Left lobe of liver (tissue), 2 donors: ENCODE data around the gene BTBD19. TPM values are rescaled to one million over a fixed set of nuclear protein-coding genes. Genes with fewer than 3 reads are reported as not detected.
A peak's percentile ranks its signal among the peaks of the same experiment; 100 is the strongest.
"Not testable (repeated sequence)": the region's sequence is repeated elsewhere in the genome, so short reads cannot be mapped to it uniquely, and the experiment has no call there.

ENCODE experiments used
- ATAC-seq: fragments of 200-7000 bp; cut with Tn5 transposase; one replicate; pipeline ENCODE4 v1.9.1; 2020; ENCODE audit warnings: mild to moderate bottlenecking, moderate library complexity
- DNase-seq: peaks from one replicate; pipeline ENCODE4 v3.0.0-alpha.2; 2020; ENCODE audit warnings: low spot score
- total RNA-seq: library from RNA; stranded (reverse); gene quantifications from one replicate; pipeline ENCODE4 v1.2.1, GENCODE V29; 2021
- donor health status: DM: no; HTN: no; CAD: no; lungs with moderate emphysema.
- donor health status: DM: no; HTN: yes; CAD: no.

BTBD19 gene
- total RNA-seq, 1 donor from 2014 or later: 7.8 TPM

DNA sequence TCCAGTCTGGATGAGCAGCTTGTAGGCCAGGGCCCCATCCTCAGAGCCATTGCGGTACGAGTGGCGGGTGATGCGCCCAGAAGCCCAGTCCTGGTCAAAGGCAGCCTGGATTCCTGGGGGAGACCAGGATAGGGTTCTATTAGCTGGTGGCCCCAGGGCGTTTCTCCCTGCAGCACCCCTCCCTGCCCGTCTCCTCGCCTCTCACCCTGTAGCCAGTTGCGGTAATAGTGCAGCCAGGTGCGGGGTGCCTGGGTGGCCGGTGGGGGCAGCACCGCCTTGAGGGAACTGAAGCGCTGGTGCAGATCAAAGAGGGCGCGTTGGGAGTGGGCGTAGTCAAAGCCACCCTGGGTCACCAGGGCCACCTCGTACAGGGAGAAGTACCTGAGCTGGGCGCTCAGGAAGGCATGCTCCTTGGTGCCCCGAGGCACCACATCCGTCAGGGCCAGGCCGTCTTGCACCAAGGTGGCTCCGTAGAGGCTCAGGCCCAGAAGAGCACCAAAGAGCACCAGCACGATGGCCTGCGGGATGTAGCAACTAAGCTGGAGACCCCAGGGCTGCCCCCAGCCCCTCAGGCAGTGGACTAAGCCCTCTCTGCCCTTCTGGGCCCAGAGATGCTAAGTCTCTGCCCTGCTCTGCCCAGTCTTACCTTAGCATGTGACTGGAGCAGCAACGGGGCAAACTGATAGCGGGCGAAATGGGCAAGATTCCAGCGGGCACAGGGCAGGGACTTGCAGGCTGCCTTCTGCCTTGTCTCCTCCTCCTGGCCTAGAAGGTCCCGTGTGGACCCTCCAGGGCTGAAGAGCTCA lies 19.1 kb downstream of the BTBD19 start:
- no peak for ATAC-seq
- no peak for DNase-seq

DNA sequence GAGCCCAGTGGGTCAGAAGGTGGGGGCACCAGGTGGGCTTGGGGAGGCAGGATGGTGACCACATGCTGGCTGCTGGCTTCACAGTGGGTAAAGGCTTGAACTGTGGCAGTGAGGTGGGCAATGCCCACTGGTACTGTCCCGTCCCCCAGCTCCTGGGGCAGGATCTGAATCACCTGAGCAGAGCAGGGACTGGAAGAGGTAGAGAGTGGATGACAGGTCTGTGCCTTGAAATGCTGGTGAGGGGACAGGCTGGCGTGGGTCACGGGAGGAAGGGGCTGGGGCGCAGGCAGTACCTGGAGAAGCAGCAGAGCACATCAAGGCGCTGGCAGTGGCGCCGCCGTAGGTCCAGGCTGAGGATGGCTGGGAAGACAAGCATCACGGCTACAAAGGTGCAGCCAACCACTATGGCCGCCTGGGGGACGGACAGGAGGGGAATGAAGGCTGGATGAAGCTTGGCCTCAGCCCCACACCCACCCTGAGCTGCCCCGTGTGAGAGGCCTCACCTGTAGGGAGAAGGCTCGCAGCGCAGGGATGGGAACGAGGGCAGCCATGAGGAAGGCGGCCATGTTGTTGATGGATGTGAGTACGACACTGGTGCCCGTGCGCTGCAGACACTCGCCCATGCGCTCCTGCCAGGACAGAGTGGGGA lies 19.8 kb downstream of the BTBD19 start:
- no peak for ATAC-seq
- DNase-seq: no peak

DNA sequence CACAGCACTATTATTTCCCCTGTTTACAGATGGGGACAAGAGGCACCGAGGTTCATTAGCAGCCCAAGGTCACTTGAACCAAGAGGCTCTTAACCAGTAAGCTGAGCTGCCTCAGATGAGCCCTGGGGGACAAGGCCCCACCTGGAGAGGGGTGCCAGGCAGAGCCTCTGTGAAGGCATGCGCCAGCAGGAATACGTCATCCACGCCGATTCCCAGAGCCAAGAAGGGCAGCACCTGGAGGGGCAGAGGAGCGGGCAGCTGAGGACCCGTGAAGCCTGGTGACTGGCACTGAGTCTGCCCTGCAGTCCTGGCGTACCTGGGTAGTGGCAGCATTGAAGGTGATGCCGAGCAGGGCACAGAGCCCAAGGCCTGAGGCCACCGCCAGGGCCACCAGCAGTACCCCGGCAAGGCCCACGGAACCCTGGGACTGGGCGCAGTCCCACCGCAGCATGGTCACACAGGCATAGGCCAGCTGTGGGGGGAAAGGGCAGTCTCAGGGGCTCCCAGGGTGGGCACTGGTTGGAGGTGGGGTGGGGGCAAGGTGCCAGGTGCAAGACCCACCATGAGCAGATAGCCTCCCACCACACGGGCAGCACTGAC lies 20.6 kb downstream of the BTBD19 start:
- no peak for DNase-seq
- no peak for ATAC-seq

DNA sequence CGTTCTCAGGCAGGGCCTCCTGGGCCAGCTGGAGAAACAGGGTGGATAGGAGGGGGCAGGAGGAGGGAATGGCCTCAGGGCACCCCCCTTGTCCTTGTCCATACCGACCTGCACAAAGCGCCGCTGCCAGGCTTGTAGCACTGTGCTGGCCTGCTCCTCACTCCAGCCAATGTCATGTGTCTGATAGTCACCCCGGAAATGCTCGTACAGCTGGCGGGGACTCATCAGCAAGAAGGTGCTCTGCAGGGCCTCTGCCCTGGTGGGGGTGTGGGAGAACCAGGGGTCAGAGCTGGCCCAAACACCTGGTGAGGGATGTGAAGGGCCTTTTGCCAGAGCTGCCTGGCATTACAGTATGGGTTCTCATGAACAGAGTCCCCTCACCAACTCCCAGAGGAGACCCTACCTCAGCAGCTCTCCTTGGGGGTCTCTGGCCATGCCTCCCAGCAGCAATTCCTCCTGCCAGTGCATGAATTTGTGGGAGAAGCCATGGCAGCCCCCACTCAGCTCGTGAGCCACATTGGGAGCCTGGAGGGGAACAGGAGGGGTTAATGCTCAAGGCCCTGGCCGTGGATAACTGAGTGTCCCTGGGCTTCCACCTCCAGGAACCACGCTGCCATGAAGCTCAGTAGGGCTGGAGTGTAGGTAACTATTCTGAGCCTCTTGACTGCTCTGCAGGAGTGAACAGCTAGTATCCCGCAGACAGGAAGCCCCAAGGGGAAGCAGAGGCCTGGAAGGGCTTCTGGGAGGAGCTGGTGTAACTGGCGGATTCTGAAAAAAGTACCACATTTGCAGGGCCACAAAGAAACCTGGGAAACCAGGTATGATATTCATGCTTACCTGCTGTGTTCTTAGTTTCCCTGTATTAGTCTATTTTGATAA lies 21.4 kb downstream of the BTBD19 start:
- no peak for DNase-seq
- ATAC-seq: no peak

DNA sequence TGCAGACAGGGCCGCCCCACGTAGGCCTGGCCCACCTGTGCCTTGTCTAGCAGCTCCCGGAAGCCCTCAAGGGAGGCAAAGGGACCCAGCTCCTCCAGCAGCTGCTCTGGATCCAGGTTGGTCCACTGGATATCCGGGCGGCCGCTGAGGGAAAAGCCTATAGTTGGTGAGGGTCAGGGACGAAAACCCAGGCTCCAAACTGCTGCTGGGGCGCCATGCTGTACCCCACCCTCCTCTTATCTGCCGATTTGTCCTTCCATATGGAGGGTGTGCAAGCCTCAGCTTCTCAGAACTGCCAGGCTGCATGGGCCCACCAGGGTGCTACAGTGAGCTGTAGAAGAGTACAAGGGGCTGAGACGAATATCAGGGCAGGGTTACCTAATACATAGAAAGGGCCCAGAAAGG lies 22.6 kb downstream of the BTBD19 start:
- DNase-seq (no peak), ATAC-seq (no peak)

DNA sequence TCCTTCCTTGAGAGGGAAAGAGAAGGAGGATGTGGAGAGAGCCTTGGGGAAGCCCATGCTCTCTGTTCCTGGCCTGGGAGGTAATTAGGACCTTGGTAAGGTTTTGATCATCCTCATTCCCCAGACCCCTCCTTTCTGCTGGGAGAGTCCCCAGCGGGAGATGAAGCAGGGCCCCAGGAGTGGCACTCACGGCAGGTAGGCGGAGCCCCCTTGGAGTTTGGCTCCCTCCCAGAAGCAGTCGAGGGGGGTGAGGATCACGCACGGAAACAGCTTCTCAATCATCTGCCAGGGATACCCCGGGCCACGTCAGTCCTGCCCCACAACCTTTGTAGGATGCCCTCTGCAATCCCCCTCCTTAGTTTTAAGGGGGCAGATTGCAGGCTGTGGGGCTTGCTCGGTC lies 23.2 kb downstream of the BTBD19 start:
- DNase-seq: no peak

DNA sequence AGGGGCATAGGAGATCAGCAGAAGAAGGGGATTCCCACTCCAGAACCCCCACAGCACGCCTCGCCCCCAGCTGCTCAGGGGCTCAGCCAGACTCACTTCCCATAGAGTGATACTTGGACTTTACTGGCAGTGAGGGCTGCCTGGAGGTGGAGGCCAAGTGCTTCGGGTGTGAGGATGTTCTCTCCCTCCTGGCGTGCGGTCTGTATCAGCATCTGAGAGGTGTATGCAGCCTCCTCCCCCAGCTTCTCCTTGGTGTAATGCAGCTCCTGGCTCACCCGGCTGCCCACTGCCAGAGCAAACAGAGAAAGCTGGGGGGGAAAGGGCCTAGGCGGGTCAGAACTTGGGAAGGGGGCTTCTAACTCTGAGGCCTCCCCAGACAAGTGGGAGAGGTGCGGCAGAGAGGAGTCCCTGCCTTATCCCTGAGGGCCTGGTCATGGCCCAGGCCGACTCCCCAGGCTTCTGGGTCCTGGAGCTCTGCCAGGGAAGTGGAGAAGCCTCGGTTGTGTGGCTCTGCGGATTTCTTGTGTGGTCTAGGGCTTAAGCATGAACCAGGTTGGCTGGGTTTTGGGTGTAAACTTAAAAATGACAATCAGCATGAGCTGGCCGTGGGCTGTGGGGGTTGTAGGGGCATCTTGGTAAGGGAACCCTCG lies 23.9 kb downstream of the BTBD19 start:
- no peak for DNase-seq

More for the DNA sequence above, 23.2 kb downstream of the BTBD19 start:
- no peak for ATAC-seq

DNA sequence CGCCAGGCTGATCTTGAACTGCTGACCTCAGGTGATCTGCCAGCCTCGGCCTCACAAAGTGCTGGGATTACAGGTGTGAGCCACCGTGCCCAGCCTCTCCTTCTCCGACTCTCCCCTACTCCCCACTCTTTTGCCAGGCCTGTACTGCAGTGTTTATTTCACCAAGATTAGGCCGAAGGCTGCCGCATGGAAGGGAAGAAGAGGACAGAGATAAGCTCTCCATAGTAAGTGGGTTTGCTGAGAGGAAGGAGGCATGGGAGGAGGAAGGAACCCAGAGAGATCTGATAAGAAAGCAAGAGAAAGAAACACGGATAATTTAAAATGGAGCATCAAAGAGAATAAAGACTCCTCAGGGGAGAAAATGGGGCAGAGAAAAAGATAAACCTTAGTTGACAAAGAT lies 26.0 kb downstream of the BTBD19 start:
- DNase-seq: no peak
- ATAC-seq: no peak

More for the DNA sequence above, 23.9 kb downstream of the BTBD19 start:
- ATAC-seq: no peak

DNA sequence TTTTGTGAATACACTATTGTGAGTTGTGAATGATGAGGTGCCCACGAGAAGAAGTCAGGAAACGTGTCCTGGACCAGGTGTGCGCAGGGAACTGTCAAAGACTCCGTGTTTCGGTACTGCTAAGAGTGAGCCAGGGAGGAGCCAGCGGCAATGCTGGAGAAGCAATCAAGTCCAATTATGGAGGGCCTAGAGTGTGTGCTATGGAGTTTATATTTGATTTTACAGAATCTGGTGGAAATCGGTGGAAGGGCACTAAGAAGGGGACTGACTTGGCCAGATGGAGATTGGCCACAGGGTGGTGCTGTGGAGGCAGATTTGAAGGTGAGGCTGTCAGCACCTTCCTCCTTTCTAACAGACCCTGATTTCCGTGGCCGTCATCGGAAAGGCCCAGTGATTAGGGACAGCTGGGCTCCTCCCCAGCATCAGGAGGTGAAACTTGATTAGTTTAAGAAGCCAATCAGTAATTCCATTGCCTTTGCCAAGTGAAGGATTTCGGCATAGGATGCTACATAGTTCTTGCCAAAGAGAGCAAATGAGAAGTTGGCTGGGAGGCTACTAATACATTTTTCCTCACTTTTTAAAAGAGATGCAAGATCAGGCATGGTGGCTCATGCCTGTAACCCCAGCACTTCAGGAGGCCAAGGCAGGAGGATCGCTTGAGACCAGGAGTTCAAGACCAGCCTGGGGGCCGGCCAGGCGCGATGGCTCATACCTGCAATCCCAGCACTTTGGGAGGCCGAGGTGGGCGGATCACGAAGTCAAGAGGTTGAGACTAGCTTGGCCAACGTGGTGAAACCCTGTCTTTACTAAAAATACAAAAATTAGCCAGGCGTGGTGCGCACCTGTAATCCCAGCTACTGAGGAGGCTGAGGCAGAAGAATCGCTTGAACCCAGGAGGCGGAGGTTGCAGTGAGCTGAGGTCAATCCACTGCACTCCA lies 27.7 kb downstream of the BTBD19 start:
- DNase-seq: peak; percentile 76
- ATAC-seq: peak; percentile 94

DNA sequence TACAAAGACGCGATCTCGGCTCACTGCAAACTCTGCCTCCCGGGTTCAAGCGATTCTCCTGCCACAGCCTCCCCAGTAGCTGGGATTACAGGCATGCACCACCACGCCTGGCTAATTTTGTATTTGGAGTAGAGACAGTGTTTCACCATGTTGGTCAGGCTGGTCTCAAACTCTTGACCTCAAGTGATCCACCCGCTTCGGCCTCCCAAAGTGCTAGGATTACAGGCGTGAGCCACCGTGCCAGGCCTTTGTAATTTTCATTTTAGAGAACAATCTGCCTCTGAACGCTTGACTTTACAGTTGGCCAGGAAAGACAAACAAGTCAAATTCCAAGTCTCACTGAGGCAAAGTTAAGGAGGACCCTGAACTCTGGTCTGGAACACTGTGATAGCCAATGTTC lies 30.0 kb downstream of the BTBD19 start:
- not testable (repeated sequence) for ATAC-seq, DNase-seq

DNA sequence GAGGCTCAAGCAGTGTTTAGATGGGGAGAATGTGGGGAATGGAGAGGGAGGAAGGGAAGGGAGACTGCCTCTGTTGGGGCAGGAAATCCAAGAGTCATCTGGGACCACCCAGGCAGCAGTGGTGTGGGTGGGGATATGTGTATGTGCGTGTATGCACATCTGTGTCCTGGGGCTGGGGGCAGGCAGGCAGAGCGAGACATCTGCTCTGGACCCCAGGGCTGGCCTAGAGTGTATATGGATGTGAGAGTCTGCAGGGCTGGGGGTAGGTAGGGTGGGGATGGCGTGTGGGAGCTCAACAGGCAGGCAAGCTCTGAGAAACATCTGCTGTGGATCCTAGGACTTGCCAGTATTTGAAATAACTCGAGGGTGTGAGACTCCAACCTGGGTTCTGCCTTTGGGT lies 31.3 kb downstream of the BTBD19 start:
- ATAC-seq (no peak), DNase-seq (no peak)

DNA sequence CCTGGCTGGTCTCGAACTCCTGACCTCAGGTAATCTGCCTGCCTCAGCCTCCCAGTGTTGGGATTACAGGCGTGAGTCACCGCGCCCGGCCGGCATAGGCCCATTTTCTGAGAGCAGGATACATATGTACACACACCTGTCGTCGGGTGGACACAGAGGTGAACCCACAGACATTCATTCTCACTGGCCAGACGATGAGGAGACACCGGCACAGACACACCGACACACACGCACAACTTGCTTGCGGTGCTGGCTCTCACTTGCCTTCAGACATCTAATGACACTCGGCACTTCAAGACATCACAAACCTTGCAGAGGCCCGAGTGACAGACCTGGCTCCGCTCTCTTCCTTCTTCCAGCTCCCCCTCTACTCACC lies 34.2 kb downstream of the BTBD19 start:
- no peak for DNase-seq
- peak; percentile 18 for ATAC-seq

DNA sequence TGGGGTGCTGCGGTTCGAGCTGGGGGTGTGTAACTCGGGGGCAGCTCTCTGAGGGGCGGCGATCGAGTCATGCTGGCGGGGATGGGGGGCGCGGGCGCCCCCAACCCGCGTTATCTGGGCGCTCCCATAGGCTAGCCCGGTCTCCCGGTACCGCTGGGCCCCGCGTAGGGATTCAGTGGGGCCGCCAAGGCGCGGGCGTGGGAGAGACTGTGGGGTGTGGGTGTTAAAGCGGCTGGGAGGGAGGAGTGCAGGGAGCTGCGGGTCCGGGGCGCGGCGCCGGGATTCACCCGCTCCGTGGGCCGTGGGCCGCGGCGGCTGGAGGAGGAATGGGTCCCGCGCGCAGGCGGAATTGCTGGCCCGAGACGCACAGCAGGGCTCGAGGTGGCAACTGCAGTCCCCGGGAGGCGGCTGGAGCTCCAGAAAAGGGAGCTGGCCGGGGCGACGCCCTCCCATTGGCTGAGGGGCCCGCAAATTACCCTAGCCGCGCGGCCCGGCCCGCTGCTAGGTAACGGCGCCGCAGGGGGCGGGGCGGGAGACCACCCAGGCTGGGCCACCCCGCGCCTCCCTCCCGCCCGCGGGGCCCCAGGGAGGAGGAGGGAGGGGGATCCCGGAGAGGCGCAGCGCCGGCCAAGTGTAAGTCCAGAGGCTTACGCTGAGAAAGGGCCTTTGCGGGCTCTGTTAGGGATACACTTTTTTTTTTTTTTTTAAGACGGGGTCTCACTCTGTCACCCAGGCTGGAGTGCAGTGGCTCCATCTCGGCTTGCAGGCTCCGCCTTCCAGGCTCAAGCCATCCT lies 34.7 kb downstream of the BTBD19 start, which contains the start of gene PTCH2:
PTCH2 (minus strand) TSS at position 392 of the 794 bp plus-strand sequence; CDS start at position 71, 321 bp downstream.
- peak; percentile 76 for ATAC-seq
- no peak for DNase-seq

DNA sequence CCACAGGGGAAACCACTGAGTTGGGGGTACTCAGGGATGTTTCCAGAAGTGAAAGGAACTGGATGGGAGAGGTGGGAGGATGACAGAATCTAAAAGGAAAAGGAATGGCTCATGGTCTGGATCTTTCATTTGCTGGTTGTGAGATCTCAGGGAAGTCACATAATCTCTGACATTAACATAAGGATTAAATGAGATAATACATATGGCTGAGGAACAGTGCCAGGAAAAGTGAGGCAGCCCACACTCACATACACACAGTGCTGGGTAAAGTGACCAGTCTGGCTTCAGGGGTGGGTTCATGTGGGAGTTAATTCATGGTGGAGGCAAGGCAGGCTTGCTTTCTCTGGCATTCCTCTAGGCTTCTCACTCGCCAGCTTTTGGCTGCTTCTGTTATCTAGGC lies 38.7 kb downstream of the BTBD19 start:
- DNase-seq (no peak), ATAC-seq (no peak)

DNA sequence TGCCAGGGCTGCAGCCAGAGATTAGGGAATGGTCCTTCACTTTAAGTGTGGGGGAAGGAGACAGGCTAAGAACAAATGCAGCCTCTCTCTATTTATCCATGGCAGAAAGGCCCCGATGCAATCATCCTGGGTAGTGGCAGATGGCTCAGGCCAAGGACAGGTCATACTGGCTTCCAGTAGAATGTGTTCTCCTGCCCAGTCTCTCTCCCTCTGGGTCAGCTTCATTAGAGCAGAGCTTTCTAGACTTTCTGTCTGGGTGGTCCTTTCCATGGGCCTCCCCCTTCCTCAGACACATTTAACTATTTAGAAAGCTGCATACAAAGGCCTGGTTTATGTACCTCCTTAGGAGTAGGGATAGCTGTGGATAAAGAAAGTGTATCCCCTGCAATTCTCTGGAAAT lies 39.5 kb downstream of the BTBD19 start:
- ATAC-seq (no peak), DNase-seq (no peak)

DNA sequence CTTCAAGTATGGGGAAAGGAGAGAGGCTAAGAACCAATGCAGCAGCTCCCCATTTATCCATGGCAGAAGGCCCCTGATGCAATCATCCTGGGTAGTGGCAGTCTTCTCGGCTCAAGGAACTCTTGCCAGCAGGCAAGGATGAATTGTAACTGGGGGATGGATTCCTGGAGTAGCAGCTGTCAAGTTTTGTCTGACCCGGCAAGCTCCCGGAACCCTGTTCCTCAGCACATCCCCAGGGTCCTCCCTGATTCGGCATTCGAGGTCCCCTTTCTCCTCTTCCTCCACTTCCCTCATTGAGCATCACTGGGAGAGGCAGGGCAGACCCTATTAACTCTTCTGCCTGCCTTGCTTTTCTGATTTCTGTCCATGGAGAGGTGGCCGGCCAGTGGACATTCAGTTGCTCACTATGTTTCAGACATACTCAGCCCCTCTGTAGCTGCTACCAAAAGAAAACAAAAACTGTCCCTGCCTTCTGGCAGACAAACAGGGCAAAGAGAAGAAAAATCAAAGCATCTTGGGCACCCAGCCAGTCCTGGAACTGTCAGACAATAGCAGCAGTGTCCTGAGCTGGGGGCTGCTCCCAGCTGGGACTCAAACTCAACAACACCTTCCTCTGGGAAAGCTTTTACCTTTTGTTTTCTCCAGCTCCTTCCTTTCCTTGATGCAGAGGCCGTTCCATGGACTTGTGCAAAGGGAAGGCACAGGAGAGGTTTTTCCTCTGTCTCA lies 40.3 kb downstream of the BTBD19 start:
- no peak for DNase-seq
- no peak for ATAC-seq

DNA sequence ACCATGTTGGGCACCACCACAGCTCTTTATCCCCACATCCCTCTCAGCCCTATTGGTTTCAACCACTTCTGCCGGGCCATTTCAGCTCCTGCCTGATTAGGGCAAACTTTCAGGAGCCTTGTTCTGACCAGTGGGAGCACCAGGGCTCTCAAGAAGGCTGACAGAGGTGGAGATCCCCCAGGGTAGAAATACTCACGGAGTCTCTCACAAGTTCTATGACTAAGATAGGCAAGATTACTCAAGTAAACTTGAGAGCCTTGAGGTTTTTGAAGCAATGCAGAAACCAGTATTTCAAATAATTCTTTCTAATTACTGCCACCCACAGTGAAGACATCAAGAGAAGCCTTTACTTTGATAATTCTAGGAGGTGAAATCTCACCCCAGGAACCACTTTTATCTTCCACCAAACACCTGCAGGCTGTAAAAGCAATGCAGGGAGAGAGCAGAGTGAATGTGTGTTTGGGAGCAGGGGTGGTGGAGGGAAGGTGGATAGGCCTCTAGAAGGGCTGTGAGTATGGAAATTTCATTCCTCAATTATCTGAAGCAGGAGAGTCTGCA lies 41.3 kb downstream of the BTBD19 start:
- ATAC-seq (no peak), DNase-seq (no peak)

DNA sequence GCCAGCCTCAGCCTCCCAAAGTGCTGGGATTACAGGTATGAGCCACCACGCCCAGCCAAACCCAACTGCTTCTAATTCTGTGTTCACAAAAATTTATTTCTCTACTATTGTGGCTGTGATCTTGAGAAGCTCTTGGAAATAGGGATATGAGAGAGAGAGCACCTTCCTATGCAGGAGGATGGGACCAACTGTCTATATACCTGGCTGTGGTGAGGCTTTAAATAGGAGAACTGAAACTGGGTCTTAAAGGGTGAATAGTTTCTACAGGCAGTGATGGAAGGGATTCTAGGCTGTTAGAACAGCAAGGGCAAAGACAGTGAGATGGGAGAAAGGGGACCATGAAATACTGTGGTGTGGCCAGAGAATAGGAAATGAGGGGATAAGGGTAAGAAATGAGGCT lies 43.0 kb downstream of the BTBD19 start:
- ATAC-seq (no peak), DNase-seq (no peak)
